EL (cell line): Measurements from ENCODE around the gene CCT2.

Source experiments
- DNase-seq: peaks from one replicate; pipeline ENCODE4 v3.0.0-alpha.2; 2016

Gene CCT2

GRCh38 chr12:69645031-69645430 is 59.8 kb downstream of the CCT2 start:
- no peak for DNase-seq

DNA sequence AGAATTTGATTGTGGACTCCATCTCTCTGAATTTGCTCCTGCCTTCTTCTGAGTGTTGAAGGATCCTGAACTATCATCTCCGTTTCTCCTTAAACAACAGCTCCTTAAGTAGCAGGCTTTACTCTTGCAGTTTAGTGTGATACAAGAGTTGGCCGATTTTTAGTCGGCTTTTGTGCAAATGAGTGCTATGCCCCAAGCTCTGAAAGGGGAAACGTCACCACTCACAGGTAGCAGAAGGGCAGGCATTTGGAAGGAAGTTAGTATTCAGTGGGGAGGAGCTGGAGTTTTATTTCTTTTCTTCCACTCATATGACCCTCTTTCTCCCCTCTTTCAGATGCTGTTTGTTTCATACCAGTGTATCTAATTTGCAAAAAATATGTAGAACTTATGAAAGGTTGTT is 61.9 kb downstream of the CCT2 start:
- no peak for DNase-seq

DNA sequence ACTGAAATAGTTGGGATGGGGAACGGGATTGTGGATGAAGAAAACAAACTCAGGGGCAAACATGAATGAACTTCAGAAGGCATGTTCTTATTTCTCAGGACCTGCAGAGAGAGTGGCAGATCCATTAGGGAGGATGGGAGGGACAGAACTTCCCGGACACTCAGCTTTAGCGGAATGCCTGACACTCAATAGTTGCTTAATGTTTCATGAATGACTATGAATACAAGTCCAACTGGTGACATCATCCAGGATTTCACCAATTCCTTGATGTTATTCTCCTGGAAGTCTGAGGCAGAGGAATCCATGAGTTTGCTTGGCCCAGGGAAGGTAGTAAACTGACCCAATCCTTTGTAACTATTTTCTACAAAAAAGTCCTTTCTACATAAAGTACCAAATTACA is 63.2 kb downstream of the CCT2 start:
- DNase-seq: peak; percentile 93

- DNase-seq: no peak
These were observed 64.3 kb downstream of the CCT2 start for GRCh38 chr12:69649529-69649928.
